ENCODE results near the gene FXYD3.

Gene FXYD3

GRCh38 chr19:35115177-35115951 is at the start of gene FXYD3:
FXYD3 (plus strand) TSS chr19:35115823; CDS start chr19:35119377, 3,554 bp downstream.
- no peak for DNase-seq

GRCh38 chr19:35066121-35066520 is 49.5 kb upstream of the FXYD3 start:
- DNase-seq: no peak

GRCh38 chr19:35066691-35067563 is 48.7 kb upstream of the FXYD3 start:
- DNase-seq: peak; percentile 15

- DNase-seq: no peak
These were observed 46.5 kb upstream of the FXYD3 start for GRCh38 chr19:35068941-35069634.

GRCh38 chr19:35069696-35070095 is 45.9 kb upstream of the FXYD3 start:
- no peak for DNase-seq

GRCh38 chr19:35070471-35070870 is 45.2 kb upstream of the FXYD3 start:
- DNase-seq: no peak

GRCh38 chr19:35073516-35073915 is 42.1 kb upstream of the FXYD3 start:
- DNase-seq: no peak

- DNase-seq: no peak
These were observed 41.7 kb upstream of the FXYD3 start for GRCh38 chr19:35073941-35074340.

- no peak for DNase-seq
These were observed 41.0 kb upstream of the FXYD3 start for GRCh38 chr19:35074426-35075201.

- DNase-seq: no peak
These were observed 40.2 kb upstream of the FXYD3 start for GRCh38 chr19:35075202-35076025.

- DNase-seq: no peak
These were observed 39.6 kb upstream of the FXYD3 start for GRCh38 chr19:35076026-35076370.

- DNase-seq: no peak
These were observed 39.0 kb upstream of the FXYD3 start for GRCh38 chr19:35076657-35077056.

GRCh38 chr19:35077411-35078223 is 38.0 kb upstream of the FXYD3 start:
- DNase-seq: no peak

- DNase-seq: no peak
These were observed 35.8 kb upstream of the FXYD3 start for GRCh38 chr19:35079826-35080225.

- no peak for DNase-seq
These were observed 34.9 kb upstream of the FXYD3 start for GRCh38 chr19:35080613-35081170.

GRCh38 chr19:35081201-35081600 is 34.4 kb upstream of the FXYD3 start:
- DNase-seq: no peak

- DNase-seq: no peak
These were observed 31.7 kb upstream of the FXYD3 start for GRCh38 chr19:35083691-35084508.

- DNase-seq: no peak
These were observed 31.2 kb upstream of the FXYD3 start for GRCh38 chr19:35084509-35084762.

GRCh38 chr19:35085947-35086346 is 29.7 kb upstream of the FXYD3 start:
- no peak for DNase-seq

GRCh38 chr19:35086455-35086854 is 29.2 kb upstream of the FXYD3 start:
- DNase-seq: no peak
